ENCODE data around the gene OR9A2. TPM values are rescaled to one million over a fixed set of nuclear protein-coding genes. Genes with fewer than 3 reads are reported as not detected.

Gene OR9A2
- polyA plus RNA-seq, 1 donor: not detected

Other genes starting within 250 kb of the OR9A2 start
- 18.0 TPM for gene EPHB6, start 172.1 kb downstream of the OR9A2 start, polyA plus RNA-seq (ENCODE audit: insufficient read length)
- 12.3 TPM for gene TRPV6, start 141.4 kb downstream of the OR9A2 start, polyA plus RNA-seq (ENCODE audit: insufficient read length)
- 1.5 TPM for gene TRPV5, start 93.4 kb downstream of the OR9A2 start, polyA plus RNA-seq (ENCODE audit: insufficient read length)
- 1.5 TPM for gene LLCFC1, start 87.6 kb downstream of the OR9A2 start, polyA plus RNA-seq (ENCODE audit: insufficient read length)
- gene KEL, start 64.8 kb downstream of the OR9A2 start, polyA plus RNA-seq (ENCODE audit: insufficient read length): 3.8 TPM
- gene OR6V1, start 25.2 kb upstream of the OR9A2 start, polyA plus RNA-seq (ENCODE audit: insufficient read length): not detected
- not detected for gene PIP, start 104.9 kb upstream of the OR9A2 start, polyA plus RNA-seq (ENCODE audit: insufficient read length)
- gene TAS2R39, start 156.3 kb upstream of the OR9A2 start, polyA plus RNA-seq (ENCODE audit: insufficient read length): not detected
- gene TAS2R40, start 194.9 kb upstream of the OR9A2 start, polyA plus RNA-seq (ENCODE audit: insufficient read length): not detected
- 199 TPM for gene GSTK1, start 236.3 kb upstream of the OR9A2 start, polyA plus RNA-seq (ENCODE audit: insufficient read length)